GM23248 (cell line): ENCODE data around the gene BICRA.

Experiments
- EZH2 ChIP-seq: fragments of 200-600 bp; sonication (generic); IDR thresholded peaks from 2 replicates; pipeline ENCODE4 v1.6.1; 2018; ENCODE audit warnings: antibody characterized with exemption, mild to moderate bottlenecking; ENCODE audit not compliant: insufficient read depth, poor library complexity, severe bottlenecking
- EZH2phosphoT487 ChIP-seq: fragments of 200-600 bp; sonication (generic); IDR thresholded peaks from 2 replicates; pipeline ENCODE4 v1.6.1; 2018; ENCODE audit warnings: antibody characterized with exemption, moderate library complexity, mild to moderate bottlenecking, low read depth; ENCODE audit not compliant: insufficient read depth

DNA sequence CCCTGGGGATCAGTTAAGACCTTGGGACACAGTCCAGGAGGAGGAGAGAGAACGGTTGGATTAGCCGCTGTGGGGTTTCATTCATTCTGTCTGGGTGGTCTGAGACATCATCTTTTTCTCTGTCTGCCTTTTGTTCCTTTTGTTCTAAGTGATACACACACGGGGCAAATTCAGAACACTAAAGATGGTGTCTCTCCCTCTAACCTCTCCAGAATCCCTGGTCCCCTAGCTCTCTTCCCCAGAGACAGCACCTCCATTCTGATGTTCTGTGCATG lies 5.0 kb downstream of the BICRA start:
- TF ChIP-seq EZH2 (no peak), EZH2phosphoT487 (no peak)
